AG04449 (cell line): ENCODE measurements around the gene ETF1.
"Not testable (repeated sequence)": the region's sequence is repeated elsewhere in the genome, so short reads cannot be mapped to it uniquely, and the experiment has no call there.

Experiments
- CTCF ChIA-PET: fragments of 350-600 bp; formaldehyde crosslinking; extraction: SDS; loops from one replicate; lab custom pipeline; 2021; ENCODE audit warnings: antibody characterized with exemption; lab: Yijun Ruan, JAX
- POLR2A ChIA-PET: fragments of 400-600, 350-600 bp; formaldehyde crosslinking; extraction: SDS; loops from one replicate; lab custom pipeline; 2020; ENCODE audit warnings: antibody characterized with exemption, inconsistent platforms; lab: Yijun Ruan, JAX
- DNase-seq: peaks from one replicate; pipeline ENCODE4 v3.0.0-alpha.2; 2010; ENCODE audit warnings: low read depth, low spot score
- H3K4me3 ChIP-seq: 2 replicates; pipeline ENCODE4 v1.5.1; 2011; ENCODE audit warnings: low read depth, mild to moderate bottlenecking, control low read depth, low read length
- CTCF ChIP-seq: IDR thresholded peaks from one replicate; pipeline ENCODE4 v1.5.1; 2011; ENCODE audit warnings: mild to moderate bottlenecking, moderate library complexity, low read length, control low read depth, inconsistent platforms; ENCODE audit not compliant: insufficient read depth; ENCODE audit errors: missing control alignments

The ETF1 gene

GRCh38 chr5:138517437-138517836, 25.6 kb downstream of the ETF1 start:
- CTCF ChIA-PET: interaction anchor here (1.3 to 4.5 kb wide), 2 partner anchors 14 to 23 kb away, joined by 4 to 55 read pairs; no protein-coding TSS in a partner anchor
- no peak for TF ChIP-seq CTCF
- H3K4me3 ChIP-seq: no peak overlapping the region
- no peak for DNase-seq
- POLR2A ChIA-PET: no interaction called here

GRCh38 chr5:138515556-138516245, 27.3 kb downstream of the ETF1 start:
- CTCF ChIA-PET: interaction anchor here (1.9 to 4.5 kb wide), 2 partner anchors 12 to 66 kb away, joined by 12 to 55 read pairs; no protein-coding TSS in a partner anchor

GRCh38 chr5:138514021-138514420, 29.0 kb downstream of the ETF1 start:
- DNase-seq: no peak
- CTCF ChIA-PET: interaction anchor here (1.1 to 3.6 kb wide), 3 partner anchors 10 to 161 kb away, joined by 3 to 35 read pairs (median 5); no protein-coding TSS in a partner anchor
- POLR2A ChIA-PET: no interaction called here
- no peak for TF ChIP-seq CTCF
- H3K4me3 ChIP-seq: no peak overlapping the region

More at GRCh38 chr5:138515556-138516245, 27.3 kb downstream of the ETF1 start:
- no peak for TF ChIP-seq CTCF
- no peak overlapping the region for H3K4me3 ChIP-seq
- no peak for DNase-seq
- POLR2A ChIA-PET: no interaction called here

- DNase-seq: no peak
- CTCF ChIA-PET: interaction anchor here (1.0 to 4.7 kb wide), 3 partner anchors 10 to 59 kb away, joined by 3 to 42 read pairs (median 7); no protein-coding TSS in a partner anchor
- H3K4me3 ChIP-seq: no peak overlapping the region
- POLR2A ChIA-PET: interaction anchor here (0.8 to 1.1 kb wide), 2 partner anchors 44 to 170 kb away, joined by 3 to 4 read pairs; partner anchors contain the start of gene EGR1
- no peak for TF ChIP-seq CTCF
Observed at GRCh38 chr5:138508958-138509357, 34.1 kb downstream of the ETF1 start.

- H3K4me3 ChIP-seq, DNase-seq, POLR2A ChIA-PET: not testable (repeated sequence)
- CTCF ChIA-PET: interaction anchor here (13.0 kb wide), 1 partner anchor 55 kb away, joined by 407 read pairs; no protein-coding TSS in a partner anchor
Observed at GRCh38 chr5:138507485-138507884, 35.6 kb downstream of the ETF1 start.

GRCh38 chr5:138506370-138507306, 36.4 kb downstream of the ETF1 start:
- DNase-seq: no peak
- ChIA-PET CTCF (interaction anchor here (13.0 kb wide), 1 partner anchor 54 kb away, joined by 407 read pairs; no protein-coding TSS in a partner anchor), POLR2A (no interaction called here)
- no peak overlapping the region for H3K4me3 ChIP-seq
- no peak for TF ChIP-seq CTCF
